Mesenchymal stem cell (in vitro differentiated cells and primary cell): ENCODE measurements around the gene EYA2.

Experiments used
- DNase-seq: peaks from one replicate; pipeline ENCODE4 v3.0.0-alpha.2; 2013
- H2AFZ ChIP-seq: one replicate; pipeline ENCODE4 v1.6.1; 2013; ENCODE audit warnings: low read depth, mild to moderate bottlenecking, control low read depth, inconsistent platforms, low read length, moderate library complexity
- H2AK5ac ChIP-seq: 2 replicates; pipeline ENCODE4 v1.6.1; 2013; ENCODE audit warnings: low read length, moderate library complexity, mild to moderate bottlenecking, inconsistent platforms; ENCODE audit not compliant: severe bottlenecking
- H2BK120ac ChIP-seq: one replicate; pipeline ENCODE4 v1.6.1; 2013; ENCODE audit warnings: low read depth, mild to moderate bottlenecking, inconsistent platforms, low read length, moderate library complexity
- H2BK12ac ChIP-seq, 2 experiments: one replicate each; pipeline ENCODE4 v1.6.1; 2013; ENCODE audit warnings: inconsistent platforms in 2 of 2, low read length in 2 of 2, mild to moderate bottlenecking in 2 of 2, moderate library complexity in 2 of 2, control low read depth in 1 of 2
- H2BK15ac ChIP-seq: one replicate; pipeline ENCODE4 v1.6.1; 2013; ENCODE audit warnings: mild to moderate bottlenecking, low read depth, inconsistent platforms; ENCODE audit not compliant: poor library complexity, severe bottlenecking
- H2BK5ac ChIP-seq: 2 replicates; pipeline ENCODE4 v1.6.1; 2013; ENCODE audit warnings: low read depth, mild to moderate bottlenecking, low read length, control low read depth, inconsistent platforms; ENCODE audit not compliant: poor library complexity, severe bottlenecking
- H3K14ac ChIP-seq, 2 experiments: one replicate each; pipeline ENCODE4 v1.6.1; 2013; ENCODE audit warnings: inconsistent platforms in 2 of 2, low read length in 2 of 2, control low read depth in 1 of 2, mild to moderate bottlenecking in 1 of 2, moderate library complexity in 1 of 2
- H3K18ac ChIP-seq, 2 experiments: one replicate each; pipeline ENCODE4 v1.6.1; 2013; ENCODE audit warnings: inconsistent platforms in 2 of 2, low read length in 2 of 2, control low read depth in 1 of 2, low read depth in 1 of 2, mild to moderate bottlenecking in 1 of 2
- H3K23ac ChIP-seq, 2 experiments: one replicate each; pipeline ENCODE4 v1.6.1; 2013; ENCODE audit warnings: inconsistent platforms in 2 of 2, low read length in 2 of 2, mild to moderate bottlenecking in 2 of 2, moderate library complexity in 2 of 2, control low read depth in 1 of 2
- H3K27ac ChIP-seq: 2 replicates; pipeline ENCODE4 v1.5.1; 2013; ENCODE audit warnings: mild to moderate bottlenecking, moderate library complexity, low read length, control low read depth, inconsistent platforms; ENCODE audit not compliant: poor library complexity, severe bottlenecking
- H3K27me3 ChIP-seq, 2 experiments: 2 replicates each; pipeline versions ENCODE4 v1.6.1 to v1.7.0; 2013; ENCODE audit warnings: low read length in 2 of 2, mild to moderate bottlenecking in 2 of 2, moderate library complexity in 2 of 2, control low read depth in 1 of 2, inconsistent platforms in 1 of 2; ENCODE audit not compliant: control insufficient read depth in 1 of 2, insufficient read depth in 1 of 2
- H3K36me3 ChIP-seq, 2 experiments: 2 replicates each; pipeline versions ENCODE4 v1.6.1 to v1.7.0; 2013; ENCODE audit warnings: low read length in 2 of 2, control low read depth in 1 of 2, inconsistent platforms in 1 of 2, low read depth in 1 of 2, mild to moderate bottlenecking in 1 of 2; ENCODE audit not compliant: insufficient read depth in 2 of 2, control insufficient read depth in 1 of 2
- H3K4ac ChIP-seq, 2 experiments: one replicate each; pipeline ENCODE4 v1.6.1; 2013; ENCODE audit warnings: inconsistent platforms in 2 of 2, low read length in 2 of 2, mild to moderate bottlenecking in 2 of 2, moderate library complexity in 2 of 2, control low read depth in 1 of 2, low read depth in 1 of 2
- H3K4me1 ChIP-seq: 2 replicates; pipeline ENCODE4 v1.6.1; 2013; ENCODE audit warnings: low read depth, low read length, control low read depth; ENCODE audit not compliant: control insufficient read depth, insufficient read depth
- H3K4me2 ChIP-seq: 2 replicates; pipeline ENCODE4 v1.6.1; 2013; ENCODE audit warnings: low read length, mild to moderate bottlenecking, inconsistent platforms; ENCODE audit not compliant: poor library complexity, severe bottlenecking
- H3K4me3 ChIP-seq, 2 experiments: 2 replicates each; pipeline versions ENCODE4 v1.5.1 to v1.7.0; 2013; ENCODE audit warnings: low read length in 2 of 2, mild to moderate bottlenecking in 2 of 2, control low read depth in 1 of 2, low read depth in 1 of 2; ENCODE audit not compliant: insufficient read depth in 1 of 2
- H3K79me1 ChIP-seq: replicated peaks from 2 replicates; pipeline ENCODE4 v1.6.1; 2013; ENCODE audit warnings: mild to moderate bottlenecking, control low read depth, low read length, inconsistent platforms; ENCODE audit not compliant: poor library complexity, severe bottlenecking
- H3K9ac ChIP-seq: 2 replicates; pipeline ENCODE4 v1.7.0; 2013; ENCODE audit warnings: mild to moderate bottlenecking, low read length, moderate library complexity
- H3K9me3 ChIP-seq: 2 replicates; pipeline ENCODE4 v1.7.0; 2013; ENCODE audit warnings: mild to moderate bottlenecking, low read length; ENCODE audit not compliant: control insufficient read depth
- H4K8ac ChIP-seq: one replicate; pipeline ENCODE4 v1.6.1; 2013; ENCODE audit warnings: inconsistent platforms, mild to moderate bottlenecking, low read length, moderate library complexity
- H4K91ac ChIP-seq: one replicate; pipeline ENCODE4 v1.6.1; 2013; ENCODE audit warnings: mild to moderate bottlenecking, low read length, inconsistent platforms
- WGBS: methylation state at CpG from one replicate; pipeline ENCODE4 v1.1.7; 2013; ENCODE audit warnings: mixed read lengths; 5-methylcytosine and 5-hydroxymethylcytosine counted together

EYA2 gene

GRCh38 chr20:47027042-47027441 is 132.4 kb downstream of the EYA2 start:
- H3K4ac ChIP-seq, result no peak overlapping the region
- H3K9ac ChIP-seq, result no peak overlapping the region
- no peak overlapping the region for H3K27ac ChIP-seq
- H3K36me3 ChIP-seq, result no peaks in the 10 kb centered on the region
- no peak overlapping the region for H2BK120ac ChIP-seq
- H3K23ac ChIP-seq, result no peak overlapping the region
- no peaks in the 10 kb centered on the region for H3K79me1 ChIP-seq
- H2BK12ac ChIP-seq, result no peak overlapping the region
- H3K27me3 ChIP-seq, result peaks cover 0 to 8% of the 10 kb centered on the region in 2 experiments
- H3K4me2 ChIP-seq, result no peak overlapping the region
- H3K18ac ChIP-seq, result no peak overlapping the region
- peaks cover 9% of the 10 kb centered on the region for H3K9me3 ChIP-seq
- WGBS, result 76% methylated on average over 4 of the region's 4 CpGs
- H4K91ac ChIP-seq, result no peak overlapping the region
- no peak overlapping the region for H2BK5ac ChIP-seq
- no peak overlapping the region for H4K8ac ChIP-seq
- H3K14ac ChIP-seq, result no peak overlapping the region
- H2AK5ac ChIP-seq, result no peak overlapping the region
- no peak for DNase-seq
- H3K4me1 ChIP-seq, result no peaks in the 10 kb centered on the region
- H3K4me3 ChIP-seq, result no peak overlapping the region
- no peak overlapping the region for H2AFZ ChIP-seq
- no peak overlapping the region for H2BK15ac ChIP-seq

GRCh38 chr20:47027456-47027855 is 132.8 kb downstream of the EYA2 start:
- H3K4me3 ChIP-seq, result no peak overlapping the region
- H4K8ac ChIP-seq, result no peak overlapping the region
- WGBS, result 72% methylated on average over 2 of the region's 3 CpGs
- peaks cover 9% of the 10 kb centered on the region for H3K9me3 ChIP-seq
- H2BK5ac ChIP-seq, result no peak overlapping the region
- H2BK15ac ChIP-seq, result no peak overlapping the region
- H3K23ac ChIP-seq, result no peak overlapping the region
- no peak overlapping the region for H3K4ac ChIP-seq
- H3K9ac ChIP-seq, result no peak overlapping the region
- no peak for DNase-seq
- no peak overlapping the region for H2AK5ac ChIP-seq
- H3K14ac ChIP-seq, result no peak overlapping the region
- no peak overlapping the region for H2BK120ac ChIP-seq
- no peaks in the 10 kb centered on the region for H3K4me1 ChIP-seq
- H3K79me1 ChIP-seq, result no peaks in the 10 kb centered on the region
- no peak overlapping the region for H2AFZ ChIP-seq
- H3K36me3 ChIP-seq, result no peaks in the 10 kb centered on the region
- no peak overlapping the region for H2BK12ac ChIP-seq
- H3K27ac ChIP-seq, result no peak overlapping the region
- H3K27me3 ChIP-seq, result peaks cover 0 to 8% of the 10 kb centered on the region in 2 experiments
- no peak overlapping the region for H4K91ac ChIP-seq
- H3K18ac ChIP-seq, result no peak overlapping the region
- no peak overlapping the region for H3K4me2 ChIP-seq

GRCh38 chr20:47028487-47028886 is 133.8 kb downstream of the EYA2 start:
- 100% methylated on average over 1 of the region's 2 CpGs for WGBS

GRCh38 chr20:47029845-47030244 is 135.2 kb downstream of the EYA2 start:
- Histone ChIP-seq H3K9ac (no peak overlapping the region), H3K4ac (no peak overlapping the region), H2BK12ac (no peak overlapping the region), H3K23ac (no peak overlapping the region), H3K27ac (no peak overlapping the region), H4K8ac (no peak overlapping the region), H2AK5ac (no peak overlapping the region), H2BK120ac (no peak overlapping the region), H3K27me3 (peaks cover 0 to 5% of the 10 kb centered on the region in 2 experiments), H3K79me1 (no peaks in the 10 kb centered on the region), H3K18ac (no peak overlapping the region), H3K4me1 (no peaks in the 10 kb centered on the region), H3K14ac (no peak overlapping the region), H3K9me3 (peaks cover 9% of the 10 kb centered on the region), H3K36me3 (no peaks in the 10 kb centered on the region), H2BK5ac (no peak overlapping the region), H2AFZ (no peak overlapping the region), H4K91ac (no peak overlapping the region), H3K4me2 (no peak overlapping the region), H2BK15ac (no peak overlapping the region), H3K4me3 (no peak overlapping the region)
- no peak for DNase-seq
- 69% methylated on average over 3 of the region's 3 CpGs for WGBS

More at GRCh38 chr20:47028487-47028886, 133.8 kb downstream of the EYA2 start:
- Histone ChIP-seq H3K27me3 (peaks cover 0 to 8% of the 10 kb centered on the region in 2 experiments), H3K4me2 (no peak overlapping the region), H3K18ac (no peak overlapping the region), H3K4ac (no peak overlapping the region), H3K36me3 (no peaks in the 10 kb centered on the region), H4K91ac (no peak overlapping the region), H2BK5ac (no peak overlapping the region), H2BK15ac (no peak overlapping the region), H3K27ac (no peak overlapping the region), H3K23ac (no peak overlapping the region), H2BK120ac (no peak overlapping the region), H3K9ac (no peak overlapping the region), H3K9me3 (peaks cover 9% of the 10 kb centered on the region), H3K79me1 (no peaks in the 10 kb centered on the region), H3K14ac (no peak overlapping the region), H4K8ac (no peak overlapping the region), H2AFZ (no peak overlapping the region), H3K4me3 (no peak overlapping the region), H2AK5ac (no peak overlapping the region), H2BK12ac (no peak overlapping the region), H3K4me1 (no peaks in the 10 kb centered on the region)
- no peak for DNase-seq
